Neural cell (in vitro differentiated cells): Measurements from ENCODE around the gene VPS8. TPM values are rescaled to one million over a fixed set of nuclear protein-coding genes. Genes with fewer than 3 reads are reported as not detected.

ENCODE experiments used
- H2AFZ ChIP-seq: fragments of 200-600, 300-800 bp; sonication (generic), shearing (Covaris generic); 2 replicates; pipeline ENCODE4 v1.6.0; 2014; ENCODE audit warnings: low read depth, mild to moderate bottlenecking, antibody characterized with exemption, low read length, moderate library complexity
- H3F3A ChIP-seq: fragments of 200-600 bp; shearing (Covaris generic); 2 replicates; pipeline ENCODE4 v1.6.1; 2016; ENCODE audit warnings: mild to moderate bottlenecking, moderate library complexity, mixed read lengths, antibody characterized with exemption, low read length; ENCODE audit not compliant: insufficient read depth, poor library complexity, severe bottlenecking
- H3K27ac ChIP-seq: fragments of 200-600, 300-800 bp; sonication (generic), shearing (Covaris generic); 2 replicates; pipeline ENCODE4 v1.5.1; 2014; ENCODE audit warnings: mild to moderate bottlenecking, low read length, moderate library complexity
- H3K27me3 ChIP-seq: fragments of 300-800, 200-600 bp; sonication (generic), shearing (Covaris generic); 2 replicates; pipeline ENCODE4 v1.6.0; 2014; ENCODE audit warnings: mild to moderate bottlenecking, low read depth, low read length, moderate library complexity; ENCODE audit not compliant: insufficient read depth
- H3K36me3 ChIP-seq: fragments of 300-800, 200-600 bp; sonication (generic), shearing (Covaris generic); 2 replicates; pipeline ENCODE4 v1.5.1; 2014; ENCODE audit warnings: mild to moderate bottlenecking, antibody characterized with exemption, low read length, moderate library complexity; ENCODE audit not compliant: insufficient read depth
- H3K4me2 ChIP-seq: fragments of 300-800, 200-600 bp; sonication (generic), shearing (Covaris generic); 2 replicates; pipeline ENCODE4 v1.6.0; 2014; ENCODE audit warnings: mild to moderate bottlenecking, low read length
- H3K4me3 ChIP-seq: fragments of 300-800, 200-600 bp; sonication (generic), shearing (Covaris generic); 2 replicates; pipeline ENCODE4 v1.5.1; 2014; ENCODE audit warnings: mild to moderate bottlenecking, low read length, moderate library complexity
- H3K79me2 ChIP-seq: fragments of 200-600 bp; shearing (Covaris generic); replicated peaks from 2 replicates; pipeline ENCODE4 v1.6.0; 2014; ENCODE audit warnings: mild to moderate bottlenecking, low read length, moderate library complexity; ENCODE audit not compliant: insufficient read depth
- H3K9ac ChIP-seq: fragments of 300-800, 200-600 bp; sonication (generic), shearing (Covaris generic); 2 replicates; pipeline ENCODE4 v1.6.1; 2016; ENCODE audit warnings: mild to moderate bottlenecking, low read length, mixed read lengths
- H3K9me2 ChIP-seq: fragments of 200-600 bp; shearing (Covaris generic); 2 replicates; pipeline ENCODE4 v1.6.1; 2016; ENCODE audit warnings: mild to moderate bottlenecking, low read length, mixed read lengths; ENCODE audit not compliant: insufficient read depth
- H3K9me3 ChIP-seq: fragments of 200-600, 300-800 bp; sonication (generic), shearing (Covaris generic); 2 replicates; pipeline ENCODE4 v1.6.1; 2016; ENCODE audit warnings: mild to moderate bottlenecking, mixed run types, low read length, moderate library complexity, mixed read lengths
- H4K20me1 ChIP-seq: fragments of 200-600 bp; shearing (Covaris generic); 2 replicates; pipeline ENCODE4 v1.6.1; 2016; ENCODE audit warnings: mild to moderate bottlenecking, mixed run types; ENCODE audit not compliant: insufficient read depth
- CTCF ChIP-seq: fragments of 450-650 bp; IDR thresholded peaks from 2 replicates; pipeline ENCODE4 v1.5.1; 2014; ENCODE audit warnings: antibody characterized with exemption, mild to moderate bottlenecking, moderate library complexity; ENCODE audit not compliant: poor library complexity, severe bottlenecking
- EP300 ChIP-seq: fragments of 450-650 bp; conservative IDR thresholded peaks from 2 replicates; pipeline ENCODE4 v1.6.1; 2014; ENCODE audit warnings: antibody characterized with exemption, mild to moderate bottlenecking, moderate library complexity; ENCODE audit not compliant: poor library complexity, severe bottlenecking
- EZH2 ChIP-seq: fragments of 200-600, 300-800 bp; shearing (Covaris generic), sonication (generic); IDR thresholded peaks from 2 replicates; pipeline ENCODE4 v1.6.1; 2014; ENCODE audit warnings: antibody characterized with exemption, low read length, borderline replicate concordance, mild to moderate bottlenecking; ENCODE audit not compliant: insufficient read depth, poor library complexity, severe bottlenecking
- MXI1 ChIP-seq: fragments of 450-650 bp; conservative IDR thresholded peaks from 2 replicates; pipeline ENCODE4 v1.6.1; 2014; ENCODE audit warnings: antibody characterized with exemption, mild to moderate bottlenecking; ENCODE audit not compliant: poor library complexity, severe bottlenecking
- POLR2AphosphoS5 ChIP-seq: IDR thresholded peaks from 2 replicates; pipeline ENCODE4 v1.6.1; 2012
- RAD21 ChIP-seq: fragments of 450-650 bp; conservative IDR thresholded peaks from 2 replicates; pipeline ENCODE4 v1.6.1; 2014; ENCODE audit warnings: antibody characterized with exemption, mild to moderate bottlenecking, moderate library complexity
- REST ChIP-seq: IDR thresholded peaks from 2 replicates; pipeline ENCODE4 v1.6.1; 2012; ENCODE audit warnings: borderline replicate concordance
- SMC3 ChIP-seq: fragments of 450-650 bp; conservative IDR thresholded peaks from 2 replicates; pipeline ENCODE4 v1.6.1; 2014; ENCODE audit warnings: antibody characterized with exemption, mild to moderate bottlenecking, moderate library complexity; ENCODE audit not compliant: poor library complexity
- TAF1 ChIP-seq: IDR thresholded peaks from 2 replicates; pipeline ENCODE4 v1.6.1; 2012; ENCODE audit warnings: low read depth
- polyA plus RNA-seq: library from polyadenylated mRNA; depleted of rRNA; stranded (reverse); fragments of >200 nt; gene quantifications from 2 replicates; pipeline ENCODE4 v1.2.3, GENCODE V29; 2014

Gene VPS8
- polyA plus RNA-seq, 1 donor from 2014 or later: 146 TPM

GRCh38 chr3:185028121-185028520 lies 216.2 kb downstream of the VPS8 start:
- H2AFZ ChIP-seq: no peak overlapping the region
- no peaks in the 10 kb centered on the region for H3F3A ChIP-seq
- H4K20me1 ChIP-seq: no peaks in the 10 kb centered on the region
- H3K9me2 ChIP-seq: no peaks in the 10 kb centered on the region
- no peak overlapping the region for H3K9ac ChIP-seq
- H3K79me2 ChIP-seq: no peaks in the 10 kb centered on the region
- no peak overlapping the region for H3K4me3 ChIP-seq
- H3K4me2 ChIP-seq: no peak overlapping the region
- no peaks in the 10 kb centered on the region for H3K27me3 ChIP-seq
- H3K27ac ChIP-seq: no peak overlapping the region
- H3K36me3 ChIP-seq: no peaks in the 10 kb centered on the region
- TF ChIP-seq REST (no peak), SMC3 (no peak), EP300 (no peak), CTCF (no peak), POLR2AphosphoS5 (no peak), EZH2 (no peak), MXI1 (no peak), TAF1 (no peak), RAD21 (no peak)
- no peaks in the 10 kb centered on the region for H3K9me3 ChIP-seq

GRCh38 chr3:185029086-185029485 lies 217.1 kb downstream of the VPS8 start:
- no peaks in the 10 kb centered on the region for H3K36me3 ChIP-seq
- H3K27me3 ChIP-seq: no peaks in the 10 kb centered on the region
- H3K27ac ChIP-seq: no peak overlapping the region
- no peaks in the 10 kb centered on the region for H3K79me2 ChIP-seq
- no peak for TF ChIP-seq EP300
- TF ChIP-seq POLR2AphosphoS5: no peak
- TF ChIP-seq TAF1: no peak
- TF ChIP-seq SMC3: no peak
- no peak for TF ChIP-seq CTCF
- no peak for TF ChIP-seq RAD21
- no peak for TF ChIP-seq REST
- no peaks in the 10 kb centered on the region for H3K9me2 ChIP-seq
- no peaks in the 10 kb centered on the region for H3F3A ChIP-seq
- no peaks in the 10 kb centered on the region for H3K9me3 ChIP-seq
- H4K20me1 ChIP-seq: no peaks in the 10 kb centered on the region
- H3K4me2 ChIP-seq: no peak overlapping the region
- no peak overlapping the region for H3K4me3 ChIP-seq
- no peak overlapping the region for H2AFZ ChIP-seq
- H3K9ac ChIP-seq: no peak overlapping the region
